ENCODE results near the gene DSTN.

DSTN gene

GRCh38 chr20:17594443-17594842 lies 24.6 kb downstream of the DSTN start:
- TF ChIP-seq FOXM1 (IDR thresholded peaks at IDR 0.05; ENCODE audit: borderline replicate concordance): no peak
- CTCF ChIA-PET: no interaction called here
- POLR2A ChIA-PET: interaction anchor here (1.5 to 2.5 kb wide), 2 partner anchors 24 to 63 kb away, joined by 5 to 6 read pairs; partner anchors contain the start of genes BFSP1 and DSTN
- no peak for DNase-seq (ENCODE audit: extremely low spot score)

- ChIA-PET POLR2A (no interaction called here), CTCF (no interaction called here)
- no peak for DNase-seq (ENCODE audit: extremely low spot score)
- TF ChIP-seq ZNF384 (IDR thresholded peaks at IDR 0.05): no peak
- TF ChIP-seq L3MBTL2 (conservative IDR thresholded peaks at IDR 0.05): no peak
- no peak for TF ChIP-seq ARNT (IDR thresholded peaks at IDR 0.05)
- no peak for TF ChIP-seq FOXA1 (IDR thresholded peaks at IDR 0.05)
- TF ChIP-seq FOXM1 (IDR thresholded peaks at IDR 0.05; ENCODE audit: borderline replicate concordance): no peak
- TF ChIP-seq ELF4 (IDR thresholded peaks at IDR 0.05): no peak
These were observed 26.0 kb downstream of the DSTN start for GRCh38 chr20:17595856-17596255.

- CTCF ChIA-PET: no interaction called here
- DNase-seq (ENCODE audit: extremely low spot score): no peak
- TF ChIP-seq NFRKB (IDR thresholded peaks at IDR 0.05) (no peak), HDGF (IDR thresholded peaks at IDR 0.05; ENCODE audit: borderline replicate concordance) (no peak), SP1 (IDR thresholded peaks at IDR 0.05) (no peak), ELF4 (IDR thresholded peaks at IDR 0.05) (no peak), FOXM1 (IDR thresholded peaks at IDR 0.05; ENCODE audit: borderline replicate concordance) (no peak), L3MBTL2 (conservative IDR thresholded peaks at IDR 0.05) (no peak), ZNF384 (IDR thresholded peaks at IDR 0.05) (no peak), BHLHE40 (IDR thresholded peaks at IDR 0.05; ENCODE audit: borderline replicate concordance) (no peak), FOXK2 (IDR thresholded peaks at IDR 0.05) (no peak), FOXA1 (IDR thresholded peaks at IDR 0.05) (no peak), ARNT (IDR thresholded peaks at IDR 0.05) (no peak), SUZ12 (IDR thresholded peaks at IDR 0.05) (no peak), PKNOX1 (IDR thresholded peaks at IDR 0.05) (no peak), TARDBP (IDR thresholded peaks at IDR 0.05) (no peak)
- POLR2A ChIA-PET: interaction anchor here (1.5 kb wide), 1 partner anchor 28 kb away, joined by 3 read pairs; the partner anchor contains the start of gene DSTN
These were observed 28.2 kb downstream of the DSTN start for GRCh38 chr20:17598013-17598550.

- no peak for TF ChIP-seq PKNOX1 (IDR thresholded peaks at IDR 0.05)
- no peak for TF ChIP-seq FOXM1 (IDR thresholded peaks at IDR 0.05; ENCODE audit: borderline replicate concordance)
- no peak for TF ChIP-seq ARNT (IDR thresholded peaks at IDR 0.05)
- TF ChIP-seq FOXK2 (IDR thresholded peaks at IDR 0.05): no peak
- TF ChIP-seq FOXA1 (IDR thresholded peaks at IDR 0.05): no peak
- TF ChIP-seq BHLHE40 (IDR thresholded peaks at IDR 0.05; ENCODE audit: borderline replicate concordance): no peak
- no peak for TF ChIP-seq LEF1 (IDR thresholded peaks at IDR 0.05; ENCODE audit: borderline replicate concordance)
- TF ChIP-seq HDGF (IDR thresholded peaks at IDR 0.05; ENCODE audit: borderline replicate concordance): no peak
- no peak for TF ChIP-seq TARDBP (IDR thresholded peaks at IDR 0.05)
- TF ChIP-seq SP1 (IDR thresholded peaks at IDR 0.05): no peak
- no peak for TF ChIP-seq L3MBTL2 (conservative IDR thresholded peaks at IDR 0.05)
- TF ChIP-seq ELF4 (IDR thresholded peaks at IDR 0.05): no peak
- TF ChIP-seq ZNF384 (IDR thresholded peaks at IDR 0.05): no peak
- no peak for TF ChIP-seq CTBP1 (IDR thresholded peaks at IDR 0.05; ENCODE audit: borderline replicate concordance)
- TF ChIP-seq SUZ12 (IDR thresholded peaks at IDR 0.05): no peak
- ChIA-PET POLR2A (interaction anchor here (0.7 kb wide), 1 partner anchor 32 kb away, joined by 3 read pairs; the partner anchor contains the start of gene DSTN), CTCF (interaction anchor here (0.6 to 0.8 kb wide), 2 partner anchors 11 to 12 kb away, joined by 3 to 4 read pairs; no protein-coding TSS in a partner anchor)
- DNase-seq (ENCODE audit: extremely low spot score): no peak
These were observed 32.1 kb downstream of the DSTN start for GRCh38 chr20:17601957-17602356.

- TF ChIP-seq ELF4 (IDR thresholded peaks at IDR 0.05): no peak
- TF ChIP-seq LEF1 (IDR thresholded peaks at IDR 0.05; ENCODE audit: borderline replicate concordance): no peak
- no peak for TF ChIP-seq TARDBP (IDR thresholded peaks at IDR 0.05)
- TF ChIP-seq L3MBTL2 (conservative IDR thresholded peaks at IDR 0.05): no peak
- TF ChIP-seq HDGF (IDR thresholded peaks at IDR 0.05; ENCODE audit: borderline replicate concordance): no peak
- no peak for TF ChIP-seq FOXA1 (IDR thresholded peaks at IDR 0.05)
- TF ChIP-seq FOXM1 (IDR thresholded peaks at IDR 0.05; ENCODE audit: borderline replicate concordance): no peak
- no peak for TF ChIP-seq PKNOX1 (IDR thresholded peaks at IDR 0.05)
- no peak for TF ChIP-seq SP1 (IDR thresholded peaks at IDR 0.05)
- CTCF ChIA-PET: no interaction called here
- no peak for DNase-seq (ENCODE audit: extremely low spot score)
- POLR2A ChIA-PET: interaction anchor here (0.7 kb wide), 1 partner anchor 33 kb away, joined by 3 read pairs; the partner anchor contains the start of gene DSTN
These were observed 32.6 kb downstream of the DSTN start for GRCh38 chr20:17602493-17602892.

GRCh38 chr20:17605131-17605660 lies 35.3 kb downstream of the DSTN start:
- no peak for TF ChIP-seq ELF4 (IDR thresholded peaks at IDR 0.05)
- TF ChIP-seq TARDBP (IDR thresholded peaks at IDR 0.05): no peak
- no peak for TF ChIP-seq NFRKB (IDR thresholded peaks at IDR 0.05)
- no peak for TF ChIP-seq FOXK2 (IDR thresholded peaks at IDR 0.05)
- TF ChIP-seq BHLHE40 (IDR thresholded peaks at IDR 0.05; ENCODE audit: borderline replicate concordance): no peak
- no peak for TF ChIP-seq L3MBTL2 (conservative IDR thresholded peaks at IDR 0.05)
- no peak for TF ChIP-seq PKNOX1 (IDR thresholded peaks at IDR 0.05)
- TF ChIP-seq SP1 (IDR thresholded peaks at IDR 0.05): no peak
- TF ChIP-seq FOXM1 (IDR thresholded peaks at IDR 0.05; ENCODE audit: borderline replicate concordance): no peak
- TF ChIP-seq ZNF384 (IDR thresholded peaks at IDR 0.05): no peak
- TF ChIP-seq FOXA1 (IDR thresholded peaks at IDR 0.05): no peak
- no peak for TF ChIP-seq CTBP1 (IDR thresholded peaks at IDR 0.05; ENCODE audit: borderline replicate concordance)
- TF ChIP-seq LEF1 (IDR thresholded peaks at IDR 0.05; ENCODE audit: borderline replicate concordance): no peak
- no peak for TF ChIP-seq HDGF (IDR thresholded peaks at IDR 0.05; ENCODE audit: borderline replicate concordance)
- no peak for TF ChIP-seq ARNT (IDR thresholded peaks at IDR 0.05)
- TF ChIP-seq SUZ12 (IDR thresholded peaks at IDR 0.05): no peak
- POLR2A ChIA-PET: no interaction called here
- CTCF ChIA-PET: no interaction called here
- DNase-seq (ENCODE audit: extremely low spot score): no peak
